ENCODE measurements around the gene SLC2A13.
"Not testable (repeated sequence)": the region's sequence is repeated elsewhere in the genome, so short reads cannot be mapped to it uniquely, and the experiment has no call there.

SLC2A13 gene

GRCh38 chr12:39923364-39923763, 182.5 kb downstream of the SLC2A13 start:
- DNase-seq (ENCODE audit: low read depth) = no peak

GRCh38 chr12:39922598-39922997, 183.3 kb downstream of the SLC2A13 start:
- not testable (repeated sequence) for DNase-seq (ENCODE audit: low read depth)

GRCh38 chr12:39920647-39921046, 185.2 kb downstream of the SLC2A13 start:
- no peak for DNase-seq (ENCODE audit: low read depth)

GRCh38 chr12:39920222-39920621, 185.7 kb downstream of the SLC2A13 start:
- no peak for DNase-seq (ENCODE audit: low read depth)

- DNase-seq (ENCODE audit: low read depth) = no peak
Measured at GRCh38 chr12:39919790-39920189, 186.1 kb downstream of the SLC2A13 start.

- DNase-seq (ENCODE audit: low read depth) = no peak
Measured at GRCh38 chr12:39915249-39915648, 190.6 kb downstream of the SLC2A13 start.

GRCh38 chr12:39912211-39912980, 193.5 kb downstream of the SLC2A13 start:
- DNase-seq (ENCODE audit: low read depth) = no peak

GRCh38 chr12:39906237-39906636, 199.6 kb downstream of the SLC2A13 start:
- no peak for DNase-seq (ENCODE audit: low read depth)

GRCh38 chr12:39905152-39905551, 200.7 kb downstream of the SLC2A13 start:
- no peak for DNase-seq (ENCODE audit: low read depth)

- no peak for DNase-seq (ENCODE audit: low read depth)
Measured at GRCh38 chr12:39902821-39903220, 203.1 kb downstream of the SLC2A13 start.

- DNase-seq (ENCODE audit: low read depth) = no peak
Measured at GRCh38 chr12:39897315-39897714, 208.6 kb downstream of the SLC2A13 start.

GRCh38 chr12:39893388-39893787, 212.5 kb downstream of the SLC2A13 start:
- not testable (repeated sequence) for DNase-seq (ENCODE audit: low read depth)

- no peak for DNase-seq (ENCODE audit: low read depth)
Measured at GRCh38 chr12:39892146-39892545, 213.7 kb downstream of the SLC2A13 start.

GRCh38 chr12:39887856-39888255, 218.0 kb downstream of the SLC2A13 start:
- no peak for DNase-seq (ENCODE audit: low read depth)

GRCh38 chr12:39886106-39886505, 219.8 kb downstream of the SLC2A13 start:
- no peak for DNase-seq (ENCODE audit: low read depth)

GRCh38 chr12:39884616-39885125, 221.2 kb downstream of the SLC2A13 start:
- DNase-seq (ENCODE audit: low read depth) = no peak

GRCh38 chr12:39883411-39883810, 222.5 kb downstream of the SLC2A13 start:
- DNase-seq (ENCODE audit: low read depth) = no peak

GRCh38 chr12:39878753-39879152, 227.1 kb downstream of the SLC2A13 start:
- DNase-seq (ENCODE audit: low read depth) = no peak

- DNase-seq (ENCODE audit: low read depth) = no peak
Measured at GRCh38 chr12:39875721-39876120, 230.2 kb downstream of the SLC2A13 start.

- DNase-seq (ENCODE audit: low read depth) = no peak
Measured at GRCh38 chr12:39874785-39875184, 231.1 kb downstream of the SLC2A13 start.

GRCh38 chr12:39873065-39873464, 232.8 kb downstream of the SLC2A13 start:
- no peak for DNase-seq (ENCODE audit: low read depth)

- no peak for DNase-seq (ENCODE audit: low read depth)
Measured at GRCh38 chr12:39872425-39872824, 233.5 kb downstream of the SLC2A13 start.

GRCh38 chr12:39868328-39868725, 237.6 kb downstream of the SLC2A13 start:
- no peak for DNase-seq (ENCODE audit: low read depth)

Data from activated T-helper 9 cell treated with anti-CD3 and anti-CD28 coated beads, Interleukin-2, amount 50 U/mL, for 16 hours (primary cell).